ENCODE measurements around the gene MKLN1. TPM values are rescaled to one million over a fixed set of nuclear protein-coding genes. Genes with fewer than 3 reads are reported as not detected.

The MKLN1 gene
- total and polyA plus RNA-seq, 2 of the 13 experiments (the other 11 are each of a cell fraction or from before 2014, with no cell fraction given): 33.6 to 43.5 TPM

- TF ChIP-seq HOXA3 (CRISPR knock-in tag; IDR thresholded peaks at IDR 0.05) (0 out of 2 replicates have a peak, but pooled peaks have one; percentile 21), ATF4 (CRISPR knock-in tag; IDR thresholded peaks at IDR 0.05) (0 out of 4 replicates have a peak, but pooled peaks of 1 of the 2 experiments have one; percentile 19), ATF3 (CRISPR knock-in tag; IDR thresholded peaks at IDR 0.05) (peak; percentile 84; the same call in 1 of the 2 replicates), RARA (CRISPR knock-in tag; IDR thresholded peaks at IDR 0.05) (peak; percentile 73), EP300 (IDR thresholded peaks at IDR 0.05; ENCODE audit: low read depth in 2 of 2, low read length in 2 of 2) (peak in 1 of 2 experiments; percentile 53; a peak in 1 of 4 replicates), EP300 (CRISPR knock-in tag; IDR thresholded peaks at IDR 0.05; ENCODE audit: borderline replicate concordance) (no peak), SAP130 (CRISPR knock-in tag; IDR thresholded peaks at IDR 0.05; ENCODE audit: low read depth) (peak; percentile 24; the same call in 1 of the 2 replicates), SMAD1 (CRISPR knock-in tag; IDR thresholded peaks at IDR 0.05; ENCODE audit: borderline replicate concordance, low read depth) (no peak), ZNF460 (CRISPR knock-in tag; IDR thresholded peaks at IDR 0.05; ENCODE audit: borderline replicate concordance) (0 out of 2 replicates have a peak, but pooled peaks have one; percentile 39), NR2F1 (CRISPR knock-in tag; IDR thresholded peaks at IDR 0.05) (peak; percentile 50 to 76; a peak in 2 of 4 replicates), U2AF2 (IDR thresholded peaks at IDR 0.05; ENCODE audit: low read depth, low read length) (no peak), HDAC2 (CRISPR knock-in tag; IDR thresholded peaks at IDR 0.05) (0 out of 2 replicates have a peak, but pooled peaks have one; percentile 22), FOSL2 (CRISPR knock-in tag; IDR thresholded peaks at IDR 0.05) (peak; percentile 95), JUNB (CRISPR knock-in tag; IDR thresholded peaks at IDR 0.05; ENCODE audit: borderline replicate concordance) (peak; percentile 73; the same call in 1 of the 2 replicates)
- TF ChIP-seq, protein P1, sequence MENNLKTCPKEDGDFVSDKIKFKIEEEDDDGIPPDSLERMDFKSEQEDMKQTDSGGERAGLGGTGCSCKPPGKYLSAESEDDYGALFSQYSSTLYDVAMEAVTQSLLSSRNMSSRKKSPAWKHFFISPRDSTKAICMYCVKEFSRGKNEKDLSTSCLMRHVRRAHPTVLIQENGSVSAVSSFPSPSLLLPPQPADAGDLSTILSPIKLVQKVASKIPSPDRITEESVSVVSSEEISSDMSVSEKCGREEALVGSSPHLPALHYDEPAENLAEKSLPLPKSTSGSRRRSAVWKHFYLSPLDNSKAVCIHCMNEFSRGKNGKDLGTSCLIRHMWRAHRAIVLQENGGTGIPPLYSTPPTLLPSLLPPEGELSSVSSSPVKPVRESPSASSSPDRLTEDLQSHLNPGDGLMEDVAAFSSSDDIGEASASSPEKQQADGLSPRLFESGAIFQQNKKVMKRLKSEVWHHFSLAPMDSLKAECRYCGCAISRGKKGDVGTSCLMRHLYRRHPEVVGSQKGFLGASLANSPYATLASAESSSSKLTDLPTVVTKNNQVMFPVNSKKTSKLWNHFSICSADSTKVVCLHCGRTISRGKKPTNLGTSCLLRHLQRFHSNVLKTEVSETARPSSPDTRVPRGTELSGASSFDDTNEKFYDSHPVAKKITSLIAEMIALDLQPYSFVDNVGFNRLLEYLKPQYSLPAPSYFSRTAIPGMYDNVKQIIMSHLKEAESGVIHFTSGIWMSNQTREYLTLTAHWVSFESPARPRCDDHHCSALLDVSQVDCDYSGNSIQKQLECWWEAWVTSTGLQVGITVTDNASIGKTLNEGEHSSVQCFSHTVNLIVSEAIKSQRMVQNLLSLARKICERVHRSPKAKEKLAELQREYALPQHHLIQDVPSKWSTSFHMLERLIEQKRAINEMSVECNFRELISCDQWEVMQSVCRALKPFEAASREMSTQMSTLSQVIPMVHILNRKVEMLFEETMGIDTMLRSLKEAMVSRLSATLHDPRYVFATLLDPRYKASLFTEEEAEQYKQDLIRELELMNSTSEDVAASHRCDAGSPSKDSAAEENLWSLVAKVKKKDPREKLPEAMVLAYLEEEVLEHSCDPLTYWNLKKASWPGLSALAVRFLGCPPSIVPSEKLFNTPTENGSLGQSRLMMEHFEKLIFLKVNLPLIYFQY (CRISPR knock-in tag; IDR thresholded peaks at IDR 0.05; ENCODE audit: borderline replicate concordance): no peak
- TF ChIP-seq, protein P2, sequence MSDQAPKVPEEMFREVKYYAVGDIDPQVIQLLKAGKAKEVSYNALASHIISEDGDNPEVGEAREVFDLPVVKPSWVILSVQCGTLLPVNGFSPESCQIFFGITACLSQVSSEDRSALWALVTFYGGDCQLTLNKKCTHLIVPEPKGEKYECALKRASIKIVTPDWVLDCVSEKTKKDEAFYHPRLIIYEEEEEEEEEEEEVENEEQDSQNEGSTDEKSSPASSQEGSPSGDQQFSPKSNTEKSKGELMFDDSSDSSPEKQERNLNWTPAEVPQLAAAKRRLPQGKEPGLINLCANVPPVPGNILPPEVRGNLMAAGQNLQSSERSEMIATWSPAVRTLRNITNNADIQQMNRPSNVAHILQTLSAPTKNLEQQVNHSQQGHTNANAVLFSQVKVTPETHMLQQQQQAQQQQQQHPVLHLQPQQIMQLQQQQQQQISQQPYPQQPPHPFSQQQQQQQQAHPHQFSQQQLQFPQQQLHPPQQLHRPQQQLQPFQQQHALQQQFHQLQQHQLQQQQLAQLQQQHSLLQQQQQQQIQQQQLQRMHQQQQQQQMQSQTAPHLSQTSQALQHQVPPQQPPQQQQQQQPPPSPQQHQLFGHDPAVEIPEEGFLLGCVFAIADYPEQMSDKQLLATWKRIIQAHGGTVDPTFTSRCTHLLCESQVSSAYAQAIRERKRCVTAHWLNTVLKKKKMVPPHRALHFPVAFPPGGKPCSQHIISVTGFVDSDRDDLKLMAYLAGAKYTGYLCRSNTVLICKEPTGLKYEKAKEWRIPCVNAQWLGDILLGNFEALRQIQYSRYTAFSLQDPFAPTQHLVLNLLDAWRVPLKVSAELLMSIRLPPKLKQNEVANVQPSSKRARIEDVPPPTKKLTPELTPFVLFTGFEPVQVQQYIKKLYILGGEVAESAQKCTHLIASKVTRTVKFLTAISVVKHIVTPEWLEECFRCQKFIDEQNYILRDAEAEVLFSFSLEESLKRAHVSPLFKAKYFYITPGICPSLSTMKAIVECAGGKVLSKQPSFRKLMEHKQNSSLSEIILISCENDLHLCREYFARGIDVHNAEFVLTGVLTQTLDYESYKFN (CRISPR knock-in tag; conservative IDR thresholded peaks at IDR 0.05): 0 out of 2 replicates have a peak, but pooled peaks have one; percentile 13
- TF ChIP-seq, protein P3, sequence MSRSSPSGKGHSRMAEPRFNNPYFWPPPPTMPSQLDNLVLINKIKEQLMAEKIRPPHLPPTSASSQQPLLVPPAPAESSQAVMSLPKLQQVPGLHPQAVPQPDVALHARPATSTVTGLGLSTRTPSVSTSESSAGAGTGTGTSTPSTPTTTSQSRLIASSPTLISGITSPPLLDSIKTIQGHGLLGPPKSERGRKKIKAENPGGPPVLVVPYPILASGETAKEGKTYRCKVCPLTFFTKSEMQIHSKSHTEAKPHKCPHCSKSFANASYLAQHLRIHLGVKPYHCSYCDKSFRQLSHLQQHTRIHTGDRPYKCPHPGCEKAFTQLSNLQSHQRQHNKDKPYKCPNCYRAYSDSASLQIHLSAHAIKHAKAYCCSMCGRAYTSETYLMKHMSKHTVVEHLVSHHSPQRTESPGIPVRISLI (CRISPR knock-in tag; IDR thresholded peaks at IDR 0.05; ENCODE audit: borderline replicate concordance): peak; percentile 55; the same call in 1 of the 2 replicates
Observed at GRCh38 chr7:131325179-131325840, 2.4 kb upstream of the MKLN1 start (continued).

Data from HepG2 (cell line).